Spleen (tissue), 7 donors: Measurements from ENCODE around the gene ATP13A1.

Source experiments
- CTCF ChIP-seq, 11 experiments: fragments of 200-600 bp in 7 of 11; fragments of 450-650 bp in 4 of 11; sonication (generic) in 4 of 11; IDR thresholded peaks in 8 of 11; conservative IDR thresholded peaks in 3 of 11; 1 replicate in 7 of 11; 2 replicates in 4 of 11; pipeline versions ENCODE4 v1.4.0 to v1.8.0; 2016 to 2021; ENCODE audit warnings: antibody characterized with exemption in 11 of 11, inconsistent platforms in 4 of 11, mild to moderate bottlenecking in 1 of 11
- POLR2A ChIP-seq, 3 donors: fragments of 450-650 bp; IDR thresholded peaks; one replicate each; pipeline ENCODE4 v1.5.1; 2017; ENCODE audit warnings: antibody characterized with exemption in 3 of 3, mild to moderate bottlenecking in 1 of 3
- donor health status: DM: no; HTN: no; CAD: no; lungs with moderate emphysema.
- donor health status: DM: no; HTN: no; CAD: no.
- donor health status: DM: no; HTN: no; CAD: no.

- TF ChIP-seq CTCF (IDR thresholded peaks at IDR 0.05 in 8 of 11, conservative IDR thresholded peaks at IDR 0.05 in 3 of 11) (no peak), POLR2A (IDR thresholded peaks at IDR 0.05) (peak in 1 of 3 donors; percentile 23)
Observed at GRCh38 chr19:19597809-19598306, 65.6 kb downstream of the ATP13A1 start.
